Effector memory CD4-positive, alpha-beta T cell (primary cell): ENCODE data around the gene MC1R.
"Not testable (repeated sequence)": the region's sequence is repeated elsewhere in the genome, so short reads cannot be mapped to it uniquely, and the experiment has no call there.

Experiments
- DNase-seq, 3 donors: peaks; one replicate each; pipeline ENCODE4 v3.0.0-alpha.2; 2020
- H3K27ac ChIP-seq: 2 replicates; pipeline ENCODE4 v1.7.0; 2013; ENCODE audit warnings: mild to moderate bottlenecking, low read length, moderate library complexity; ENCODE audit not compliant: insufficient read depth, poor library complexity, severe bottlenecking
- H3K27me3 ChIP-seq: replicated peaks from 2 replicates; pipeline ENCODE4 v1.7.0; 2013; ENCODE audit warnings: mild to moderate bottlenecking, low read length; ENCODE audit not compliant: insufficient read depth, control insufficient read depth, poor library complexity, severe bottlenecking
- H3K36me3 ChIP-seq: 2 replicates; pipeline ENCODE4 v1.7.0; 2013; ENCODE audit warnings: mild to moderate bottlenecking, low read length, moderate library complexity; ENCODE audit not compliant: control insufficient read depth, insufficient read depth
- H3K4me1 ChIP-seq: 2 replicates; pipeline ENCODE4 v1.7.0; 2013; ENCODE audit warnings: low read length, mild to moderate bottlenecking; ENCODE audit not compliant: control insufficient read depth, insufficient read depth, poor library complexity, severe bottlenecking
- H3K4me3 ChIP-seq: 2 replicates; pipeline ENCODE4 v1.7.0; 2013; ENCODE audit warnings: low read length, low read depth, mild to moderate bottlenecking; ENCODE audit not compliant: insufficient read depth, poor library complexity, severe bottlenecking
- H3K9me3 ChIP-seq: 2 replicates; pipeline ENCODE4 v1.7.0; 2013; ENCODE audit warnings: mild to moderate bottlenecking, low read length, moderate library complexity; ENCODE audit not compliant: control insufficient read depth

Gene MC1R

DNA sequence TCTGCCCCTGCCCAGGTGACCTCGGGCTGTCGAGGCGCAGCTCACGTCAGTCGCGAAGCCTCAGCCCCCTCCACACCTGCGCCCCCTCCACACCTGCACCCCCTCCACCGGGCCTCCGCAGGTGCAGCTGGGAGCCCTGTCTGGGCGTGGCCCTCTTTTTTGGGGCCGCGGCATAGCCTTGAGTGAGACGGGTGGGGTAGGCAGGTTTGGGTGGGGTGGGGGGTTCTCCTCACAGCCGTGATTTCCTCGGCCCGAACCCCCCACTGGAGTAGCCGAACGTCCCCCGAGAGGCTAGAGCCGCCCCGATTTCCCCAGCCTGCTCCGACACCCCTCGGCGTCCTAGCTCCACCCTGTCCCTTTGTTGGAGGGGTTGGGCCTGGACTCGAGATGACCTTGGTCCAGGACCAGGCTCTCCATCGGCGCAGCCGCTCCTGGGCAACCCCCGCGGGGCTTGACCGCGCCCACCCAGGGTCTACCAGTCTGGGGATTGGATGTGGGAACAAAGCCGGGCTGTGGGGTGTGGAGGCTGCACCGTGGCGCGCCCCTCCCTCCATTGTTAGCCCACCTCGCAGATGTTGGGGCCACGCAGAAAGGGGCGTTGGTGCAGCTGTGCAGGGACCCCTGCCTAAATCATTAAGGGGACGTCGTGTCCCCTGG lies 5.1 kb downstream of the MC1R start:
- no peaks in the 10 kb centered on the region for H3K9me3 ChIP-seq
- no peaks in the 10 kb centered on the region for H3K36me3 ChIP-seq
- no peak overlapping the region for H3K4me3 ChIP-seq
- peaks cover 37% of the 10 kb centered on the region for H3K27me3 ChIP-seq
- peaks cover 59% of the 10 kb centered on the region for H3K4me1 ChIP-seq
- no peak overlapping the region for H3K27ac ChIP-seq
- DNase-seq, result no peak

- H3K27me3 ChIP-seq, result peaks cover 37% of the 10 kb centered on the region
- H3K4me1 ChIP-seq, result peaks cover 57% of the 10 kb centered on the region
- H3K9me3 ChIP-seq, result no peaks in the 10 kb centered on the region
- no peak for DNase-seq
- H3K27ac ChIP-seq, result no peak overlapping the region
- H3K36me3 ChIP-seq, result no peaks in the 10 kb centered on the region
- no peak overlapping the region for H3K4me3 ChIP-seq
These were observed 5.7 kb downstream of the MC1R start for GRCh38 chr16:89924297-89924924.

GRCh38 chr16:89924925-89925307 lies 6.3 kb downstream of the MC1R start:
- Histone ChIP-seq H3K4me3 (no peak overlapping the region), H3K9me3 (no peaks in the 10 kb centered on the region), H3K36me3 (no peaks in the 10 kb centered on the region), H3K27ac (no peak overlapping the region), H3K27me3 (peaks cover 37% of the 10 kb centered on the region), H3K4me1 (peaks cover 53% of the 10 kb centered on the region)
- no peak for DNase-seq

- no peaks in the 10 kb centered on the region for H3K9me3 ChIP-seq
- no peak overlapping the region for H3K4me3 ChIP-seq
- peaks cover 37% of the 10 kb centered on the region for H3K27me3 ChIP-seq
- H3K27ac ChIP-seq, result no peak overlapping the region
- no peaks in the 10 kb centered on the region for H3K36me3 ChIP-seq
- no peak for DNase-seq
- peaks cover 51% of the 10 kb centered on the region for H3K4me1 ChIP-seq
These were observed 7.0 kb downstream of the MC1R start for GRCh38 chr16:89925596-89926079.

DNA sequence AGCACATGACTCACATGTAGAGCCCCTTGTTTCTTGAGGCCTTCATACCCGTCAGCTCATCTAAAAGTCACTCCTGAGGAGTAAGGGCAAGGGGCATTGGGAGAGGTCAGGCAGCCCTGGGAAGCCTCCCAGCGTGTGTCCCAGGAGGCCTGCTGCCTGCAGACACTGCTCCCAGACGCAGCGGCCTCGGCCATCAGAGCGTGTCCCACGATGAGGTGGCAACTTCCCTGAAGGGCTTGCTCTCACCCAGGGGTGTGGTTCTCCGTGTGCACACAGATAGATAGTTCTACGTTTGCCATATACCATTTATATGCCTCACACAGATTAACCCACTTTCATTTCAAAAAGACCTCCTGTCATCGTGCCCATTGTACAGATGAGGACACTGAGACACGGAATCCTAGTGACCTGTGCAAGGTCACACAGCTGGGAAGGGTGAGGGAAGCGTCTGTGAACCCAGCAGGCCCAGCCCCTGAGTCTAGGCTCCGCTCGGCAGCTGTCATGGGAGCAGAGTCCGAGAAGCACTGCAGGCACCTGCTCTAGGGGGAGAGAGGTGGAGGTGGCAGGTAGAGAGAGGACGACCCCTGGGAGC lies 12.7 kb downstream of the MC1R start:
- Histone ChIP-seq H3K36me3 (no peaks in the 10 kb centered on the region), H3K27me3 (no peaks in the 10 kb centered on the region), H3K4me3 (no peak overlapping the region), H3K9me3 (no peaks in the 10 kb centered on the region), H3K27ac (no peak overlapping the region), H3K4me1 (peaks cover 2% of the 10 kb centered on the region)
- DNase-seq, result no peak

GRCh38 chr16:89931964-89932363 lies 13.3 kb downstream of the MC1R start:
- no peaks in the 10 kb centered on the region for H3K9me3 ChIP-seq
- no peaks in the 10 kb centered on the region for H3K36me3 ChIP-seq
- H3K27me3 ChIP-seq, result no peaks in the 10 kb centered on the region
- H3K4me3 ChIP-seq, result no peak overlapping the region
- no peaks in the 10 kb centered on the region for H3K4me1 ChIP-seq
- H3K27ac ChIP-seq, result no peak overlapping the region
- DNase-seq, result no peak

GRCh38 chr16:89934019-89934418 lies 15.4 kb downstream of the MC1R start:
- not testable (repeated sequence) for H3K9me3 ChIP-seq, H3K27me3 ChIP-seq, H3K4me1 ChIP-seq, H3K36me3 ChIP-seq, DNase-seq, H3K4me3 ChIP-seq, H3K27ac ChIP-seq

GRCh38 chr16:89934611-89935553 lies 16.2 kb downstream of the MC1R start:
- no peaks in the 10 kb centered on the region for H3K27me3 ChIP-seq
- H3K9me3 ChIP-seq, result no peaks in the 10 kb centered on the region
- H3K36me3 ChIP-seq, result no peaks in the 10 kb centered on the region
- no peak overlapping the region for H3K4me3 ChIP-seq
- no peak for DNase-seq
- H3K27ac ChIP-seq, result no peak overlapping the region
- H3K4me1 ChIP-seq, result no peaks in the 10 kb centered on the region

DNA sequence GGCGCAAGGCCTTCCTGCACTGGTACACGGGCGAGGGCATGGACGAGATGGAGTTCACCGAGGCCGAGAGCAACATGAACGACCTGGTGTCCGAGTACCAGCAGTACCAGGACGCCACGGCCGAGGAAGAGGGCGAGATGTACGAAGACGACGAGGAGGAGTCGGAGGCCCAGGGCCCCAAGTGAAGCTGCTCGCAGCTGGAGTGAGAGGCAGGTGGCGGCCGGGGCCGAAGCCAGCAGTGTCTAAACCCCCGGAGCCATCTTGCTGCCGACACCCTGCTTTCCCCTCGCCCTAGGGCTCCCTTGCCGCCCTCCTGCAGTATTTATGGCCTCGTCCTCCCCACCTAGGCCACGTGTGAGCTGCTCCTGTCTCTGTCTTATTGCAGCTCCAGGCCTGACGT lies 17.0 kb downstream of the MC1R start:
- H3K4me3 ChIP-seq, DNase-seq, H3K36me3 ChIP-seq, H3K4me1 ChIP-seq, H3K27ac ChIP-seq, H3K9me3 ChIP-seq, H3K27me3 ChIP-seq: not testable (repeated sequence)
